NCI-H748 (cell line): Measurements from ENCODE around the gene ARAP2.

Experiments used
- DNase-seq: peaks from one replicate; lab custom pipeline; 2025; ENCODE audit not compliant: unreplicated experiment; lab: John Stamatoyannopoulos, UW

ARAP2 gene

DNA sequence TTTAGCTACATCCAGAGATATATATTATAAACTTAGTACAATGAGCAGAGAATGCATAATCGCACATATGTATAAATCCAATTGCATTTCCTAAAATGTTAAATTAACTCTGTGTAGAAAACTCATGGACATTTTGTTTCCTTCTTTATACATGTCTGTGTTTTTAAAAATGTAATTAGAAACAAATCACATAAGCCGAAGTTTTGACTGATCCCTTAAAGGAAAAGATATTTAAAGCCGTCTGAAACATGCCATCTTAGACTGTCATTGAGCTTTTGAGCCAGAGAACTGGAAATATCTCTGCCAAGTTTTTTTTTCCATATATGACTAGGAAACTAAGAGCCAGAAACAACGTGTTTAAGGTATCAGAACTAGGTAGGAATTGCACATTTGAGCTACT lies 107.0 kb downstream of the ARAP2 start:
- DNase-seq: no peak

- DNase-seq: no peak
Measured at GRCh38 chr4:36133658-36134057, 110.7 kb downstream of the ARAP2 start.

GRCh38 chr4:36133086-36133485 lies 111.2 kb downstream of the ARAP2 start:
- no peak for DNase-seq

DNA sequence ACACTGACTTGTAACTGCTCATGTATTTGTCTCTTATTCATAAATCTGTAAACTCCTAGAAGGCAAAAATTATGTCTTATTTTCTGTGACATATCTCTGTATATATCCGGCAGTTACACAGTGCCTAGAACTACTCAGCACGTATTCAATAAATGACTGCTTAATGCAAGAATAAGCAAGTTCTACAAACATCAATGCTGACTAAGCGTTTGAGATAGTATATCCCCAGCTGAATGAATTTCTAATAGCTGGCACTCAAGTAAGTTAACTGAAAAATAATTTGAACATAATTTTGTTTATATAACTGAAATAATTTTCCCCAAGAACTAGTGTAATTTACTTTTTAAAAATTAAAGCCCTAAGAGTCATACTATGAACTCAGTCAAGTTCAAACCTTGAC lies 113.7 kb downstream of the ARAP2 start:
- DNase-seq: no peak

- no peak for DNase-seq
Measured at GRCh38 chr4:36128689-36129088, 115.6 kb downstream of the ARAP2 start.

GRCh38 chr4:36123906-36124305 lies 120.4 kb downstream of the ARAP2 start:
- no peak for DNase-seq

DNA sequence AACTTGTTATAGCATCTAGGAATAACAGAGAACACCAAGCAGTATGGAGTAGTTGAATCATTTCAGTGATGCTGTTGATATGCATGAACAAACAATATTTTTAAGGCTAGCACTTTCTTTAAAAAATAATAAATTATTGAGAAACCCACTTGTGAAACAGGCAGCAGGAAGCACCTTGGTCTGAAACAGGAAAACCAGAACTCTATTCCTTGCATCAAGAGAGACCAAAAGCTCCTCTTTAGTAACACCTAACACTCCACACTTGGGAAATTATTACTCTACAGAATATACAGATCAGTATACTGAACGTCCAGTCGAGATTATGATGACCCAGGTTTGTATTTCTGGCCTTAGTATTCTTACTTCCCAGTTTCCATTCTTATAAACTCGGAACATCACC lies 129.0 kb downstream of the ARAP2 start:
- no peak for DNase-seq

DNA sequence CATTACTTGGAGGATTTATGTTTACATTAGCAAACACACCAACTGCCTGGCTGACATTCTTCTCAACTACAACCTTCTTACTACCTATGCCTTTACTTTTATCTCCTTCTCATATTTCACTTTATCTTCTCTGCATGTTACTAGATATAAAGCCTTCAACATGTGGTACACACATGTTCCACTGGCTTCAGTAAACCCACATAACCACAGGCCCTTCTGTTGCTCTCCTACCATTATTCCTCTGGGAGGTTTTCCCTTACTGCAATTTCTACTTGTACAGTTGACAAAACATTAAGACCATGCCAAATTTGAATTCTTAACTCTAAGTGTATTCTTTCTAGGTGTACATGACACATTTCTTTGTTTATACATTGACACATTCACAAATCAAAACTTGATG lies 133.1 kb downstream of the ARAP2 start:
- DNase-seq: no peak

- DNase-seq: no peak
Measured at GRCh38 chr4:36099509-36099908, 144.8 kb downstream of the ARAP2 start.

GRCh38 chr4:36094995-36095394 lies 149.3 kb downstream of the ARAP2 start:
- DNase-seq: no peak

GRCh38 chr4:36091997-36092396 lies 152.3 kb downstream of the ARAP2 start:
- no peak for DNase-seq

- DNase-seq: peak; percentile 86
Measured at GRCh38 chr4:36088542-36088941, 155.8 kb downstream of the ARAP2 start.

- DNase-seq: no peak
Measured at GRCh38 chr4:36086261-36086786, 158.0 kb downstream of the ARAP2 start.

DNA sequence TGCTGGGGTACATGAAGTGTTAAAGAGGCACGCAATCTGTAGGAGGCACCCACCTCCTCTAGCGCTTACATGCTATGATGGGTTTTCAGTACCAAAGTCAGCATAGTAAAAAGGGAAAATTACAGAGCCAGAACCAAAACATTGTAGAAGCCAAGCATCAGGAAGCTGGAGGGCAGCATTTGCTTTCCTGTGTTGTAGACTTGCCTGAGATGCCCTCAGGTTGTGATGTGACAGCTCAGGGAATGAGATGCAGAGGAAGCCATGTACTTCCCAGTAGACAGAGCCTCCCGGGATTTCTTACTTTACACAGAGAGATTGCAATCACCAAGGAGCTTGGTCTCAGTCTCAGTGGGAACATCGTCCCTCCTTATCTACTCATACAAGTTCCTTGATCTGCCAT lies 161.5 kb downstream of the ARAP2 start:
- no peak for DNase-seq

- DNase-seq: no peak
Measured at GRCh38 chr4:36081185-36081584, 163.1 kb downstream of the ARAP2 start.

DNA sequence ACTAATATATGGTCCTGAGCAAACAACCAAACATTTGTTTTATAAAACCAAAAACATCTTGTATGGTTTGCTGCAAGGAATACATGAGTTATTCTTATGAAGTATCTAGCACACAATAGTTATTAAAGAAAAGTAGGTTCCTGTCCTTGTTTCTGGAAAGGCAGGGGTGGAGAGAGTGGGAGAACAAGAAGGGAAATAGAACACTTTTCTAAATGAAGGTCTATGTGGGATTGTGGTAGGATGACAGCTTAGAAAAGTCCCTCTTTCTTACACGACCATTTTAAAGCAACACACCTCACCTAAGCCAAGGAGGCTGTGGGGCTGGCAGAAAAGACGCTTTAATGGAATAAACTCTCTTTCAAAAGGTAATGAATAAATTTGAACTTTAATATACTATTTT lies 164.6 kb downstream of the ARAP2 start:
- no peak for DNase-seq

- no peak for DNase-seq
Measured at GRCh38 chr4:36078319-36078718, 166.0 kb downstream of the ARAP2 start.

- no peak for DNase-seq
Measured at GRCh38 chr4:36072529-36072928, 171.8 kb downstream of the ARAP2 start.

DNA sequence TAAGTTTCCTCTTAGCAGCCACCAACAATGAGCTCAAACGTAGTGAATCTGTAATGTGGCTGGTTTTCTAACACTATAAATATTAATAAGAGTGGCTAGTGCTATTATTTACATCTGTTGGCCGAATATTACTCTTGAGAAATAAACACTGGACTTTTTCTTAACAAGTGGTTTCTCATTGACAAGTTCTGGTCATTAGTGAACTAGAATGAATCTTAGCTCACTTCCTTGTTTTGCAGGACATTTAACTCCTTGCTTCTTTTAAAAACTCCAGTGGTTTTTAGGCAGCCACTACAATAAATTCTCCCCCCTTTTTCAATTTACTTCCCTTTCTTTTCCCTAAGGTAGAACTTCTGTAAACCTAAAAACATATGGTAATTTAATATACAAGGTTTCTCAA lies 177.2 kb downstream of the ARAP2 start:
- DNase-seq: no peak

- no peak for DNase-seq
Measured at GRCh38 chr4:36065274-36065871, 178.9 kb downstream of the ARAP2 start.

DNA sequence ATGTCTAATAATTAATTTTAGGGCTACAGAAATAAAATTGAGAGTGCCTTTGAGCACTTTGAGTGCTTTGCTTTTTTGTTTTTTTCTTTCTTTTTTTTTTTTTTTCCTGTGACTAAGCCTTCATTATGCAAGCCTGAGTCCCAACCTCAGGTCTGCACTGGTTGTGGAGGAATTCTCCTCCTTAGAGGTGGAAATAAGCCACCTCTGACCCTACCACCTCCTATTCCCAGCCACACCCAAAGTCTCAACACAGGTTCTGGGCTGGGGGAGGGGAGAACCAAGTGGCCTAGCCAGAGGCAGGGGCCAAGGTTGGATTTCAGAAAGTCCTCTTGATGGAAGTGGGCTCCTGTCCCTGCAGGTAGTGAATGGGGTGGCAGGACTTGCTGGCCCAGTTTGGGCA lies 180.2 kb downstream of the ARAP2 start:
- no peak for DNase-seq

GRCh38 chr4:36056136-36056535 lies 188.2 kb downstream of the ARAP2 start:
- peak; percentile 1 for DNase-seq

- DNase-seq: no peak
Measured at GRCh38 chr4:36054694-36055422, 189.5 kb downstream of the ARAP2 start.
